ENCODE measurements around the gene YOD1.

- TF ChIP-seq CTCF (conservative IDR thresholded peaks at IDR 0.05): no peak
- no peak for TF ChIP-seq ZFX (IDR thresholded peaks at IDR 0.05)
Observed at GRCh38 chr1:207029701-207030521, 21.1 kb downstream of the YOD1 start.
